Measurements from ENCODE around the gene RBSN.

- TF ChIP-seq POLR2A (IDR thresholded peaks at IDR 0.05; ENCODE audit: low read depth, low read length) = no peak
- TF ChIP-seq CTCF (conservative IDR thresholded peaks at IDR 0.05; ENCODE audit: low read depth, low read length) = no peak
- no peak for TF ChIP-seq MAZ (IDR thresholded peaks at IDR 0.05; ENCODE audit: borderline replicate concordance, low read depth, low read length)
- no peak for TF ChIP-seq MXI1 (IDR thresholded peaks at IDR 0.05; ENCODE audit: borderline replicate concordance, low read depth, low read length)
- no peak for TF ChIP-seq ELK1 (IDR thresholded peaks at IDR 0.05; ENCODE audit: borderline replicate concordance, low read depth, low read length)
- TF ChIP-seq MAFK (IDR thresholded peaks at IDR 0.05; ENCODE audit: low read depth, low read length) = no peak
- TF ChIP-seq CEBPB (IDR thresholded peaks at IDR 0.05; ENCODE audit: low read depth, low read length) = no peak
- no peak for TF ChIP-seq CHD1 (IDR thresholded peaks at IDR 0.05; ENCODE audit: low read depth, low read length)
- TF ChIP-seq NFE2L2 (IDR thresholded peaks at IDR 0.05; ENCODE audit: low read depth, low read length) = no peak
Measured at GRCh38 chr3:15094187-15094875, 4.6 kb downstream of the RBSN start.

All from IMR-90 (cell line).